BJ (cell line): ENCODE measurements around the gene SMAD1. TPM values are rescaled to one million over a fixed set of nuclear protein-coding genes. Genes with fewer than 3 reads are reported as not detected.
"Not testable (repeated sequence)": the region's sequence is repeated elsewhere in the genome, so short reads cannot be mapped to it uniquely, and the experiment has no call there.

Experiments used
- CTCF ChIA-PET: fragments of 350-600 bp; formaldehyde crosslinking; extraction: SDS; loops from one replicate; lab custom pipeline; 2021; ENCODE audit warnings: antibody characterized with exemption, inconsistent platforms; lab: Yijun Ruan, JAX
- POLR2A ChIA-PET: fragments of 300-600 bp; sonication (Branson Sonifier 250); formaldehyde crosslinking; extraction: SDS; loops from one replicate; lab custom pipeline; 2021; ENCODE audit warnings: antibody characterized with exemption; lab: Charles Lee
- DNase-seq: peaks from one replicate; pipeline ENCODE4 v3.0.0-alpha.2; 2011; ENCODE audit warnings: low read depth
- H3K27me3 ChIP-seq: 2 replicates; pipeline ENCODE4 v1.6.0; 2011; ENCODE audit warnings: low read length; ENCODE audit not compliant: control insufficient read depth, insufficient read depth
- H3K36me3 ChIP-seq: 2 replicates; pipeline ENCODE4 v1.5.1; 2011; ENCODE audit warnings: low read length; ENCODE audit not compliant: control insufficient read depth, insufficient read depth
- H3K4me3 ChIP-seq: 2 replicates; pipeline ENCODE4 v1.5.1; 2011; ENCODE audit warnings: low read depth, mild to moderate bottlenecking, control low read depth, low read length
- CTCF ChIP-seq: IDR thresholded peaks from 2 replicates; pipeline ENCODE4 v1.5.1; 2011; ENCODE audit warnings: low read depth, mild to moderate bottlenecking, control low read depth, inconsistent platforms, low read length, moderate library complexity; ENCODE audit not compliant: insufficient read depth
- polyA plus RNA-seq: library from polyadenylated mRNA; depleted of rRNA; stranded (reverse); fragments of >200 nt; gene quantifications from 2 replicates; pipeline ENCODE4 v1.2.3, GENCODE V29; 2011

The SMAD1 gene
- polyA plus RNA-seq, 1 experiment: 26.1 TPM

GRCh38 chr4:145566768-145567167 lies 85.1 kb downstream of the SMAD1 start:
- ChIA-PET CTCF (interaction anchor here (1.4 kb wide), 1 partner anchor 10 kb away, joined by 4 read pairs; no protein-coding TSS in a partner anchor), POLR2A (no interaction called here)
- Histone ChIP-seq H3K36me3 (no peaks in the 10 kb centered on the region), H3K27me3 (no peaks in the 10 kb centered on the region), H3K4me3 (no peak overlapping the region)
- DNase-seq: no peak
- no peak for TF ChIP-seq CTCF

- CTCF ChIA-PET: interaction anchor here (0.6 to 1.4 kb wide), 2 partner anchors 10 to 175 kb away, joined by 3 to 4 read pairs; no protein-coding TSS in a partner anchor
- POLR2A ChIA-PET: no interaction called here
Measured at GRCh38 chr4:145567516-145567915, 85.9 kb downstream of the SMAD1 start.

GRCh38 chr4:145574546-145574945 lies 92.9 kb downstream of the SMAD1 start:
- POLR2A ChIA-PET, DNase-seq, H3K27me3 ChIP-seq, H3K4me3 ChIP-seq, H3K36me3 ChIP-seq: not testable (repeated sequence)
- CTCF ChIA-PET: interaction anchor here (0.6 kb wide), 1 partner anchor 951 kb away, joined by 3 read pairs; no protein-coding TSS in a partner anchor

More at GRCh38 chr4:145567516-145567915, 85.9 kb downstream of the SMAD1 start:
- no peak for DNase-seq
- no peak for TF ChIP-seq CTCF
- no peaks in the 10 kb centered on the region for H3K27me3 ChIP-seq
- H3K36me3 ChIP-seq: no peaks in the 10 kb centered on the region
- H3K4me3 ChIP-seq: no peak overlapping the region

- ChIA-PET CTCF (no interaction called here), POLR2A (no interaction called here)
- no peaks in the 10 kb centered on the region for H3K36me3 ChIP-seq
- H3K4me3 ChIP-seq: no peak overlapping the region
- DNase-seq: no peak
- H3K27me3 ChIP-seq: no peaks in the 10 kb centered on the region
- TF ChIP-seq CTCF: no peak
Measured at GRCh38 chr4:145580906-145581305, 99.3 kb downstream of the SMAD1 start.

GRCh38 chr4:145583191-145584055 lies 101.8 kb downstream of the SMAD1 start:
- CTCF ChIA-PET: no interaction called here
- no peak for DNase-seq

More at GRCh38 chr4:145583191-145584055, 101.8 kb downstream of the SMAD1 start:
- Histone ChIP-seq H3K27me3 (no peaks in the 10 kb centered on the region; the same call in 1 of the 2 replicates), H3K36me3 (no peaks in the 10 kb centered on the region), H3K4me3 (no peak overlapping the region)
- POLR2A ChIA-PET: no interaction called here
- no peak for TF ChIP-seq CTCF
